GM12891 (cell line): ENCODE results near the gene RTKN.

Experiments
- POLR2A ChIP-seq: IDR thresholded peaks from 2 replicates; pipeline ENCODE4 v1.6.1; 2011; ENCODE audit warnings: low read depth, low read length, control low read depth
- POLR2AphosphoS5 ChIP-seq: IDR thresholded peaks from 2 replicates; pipeline ENCODE4 v1.6.1; 2011; ENCODE audit warnings: low read depth, low read length, control low read depth

DNA sequence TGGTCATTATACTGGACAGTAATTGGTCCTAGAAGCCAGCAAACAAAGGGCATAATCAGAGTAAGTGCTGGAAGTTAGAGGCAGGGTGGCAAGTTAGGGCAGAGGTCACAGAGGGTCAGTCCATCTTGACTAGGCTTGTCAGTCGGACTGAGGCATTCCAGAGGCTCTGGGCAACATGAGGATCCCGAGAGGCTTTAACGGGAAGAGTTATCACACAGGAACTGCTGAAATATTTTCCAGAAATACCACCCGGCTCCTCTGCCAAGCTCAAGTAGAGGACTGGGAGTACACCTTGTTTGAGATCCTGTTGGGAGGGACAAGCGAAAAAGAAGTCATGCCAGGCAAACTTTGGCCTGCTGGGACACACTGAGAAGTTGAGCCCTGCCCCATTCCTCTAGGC lies 34.1 kb downstream of the RTKN start:
- TF ChIP-seq POLR2AphosphoS5 (no peak), POLR2A (no peak)
